Measurements from ENCODE around the gene ATP7B.

ATP7B gene

DNA sequence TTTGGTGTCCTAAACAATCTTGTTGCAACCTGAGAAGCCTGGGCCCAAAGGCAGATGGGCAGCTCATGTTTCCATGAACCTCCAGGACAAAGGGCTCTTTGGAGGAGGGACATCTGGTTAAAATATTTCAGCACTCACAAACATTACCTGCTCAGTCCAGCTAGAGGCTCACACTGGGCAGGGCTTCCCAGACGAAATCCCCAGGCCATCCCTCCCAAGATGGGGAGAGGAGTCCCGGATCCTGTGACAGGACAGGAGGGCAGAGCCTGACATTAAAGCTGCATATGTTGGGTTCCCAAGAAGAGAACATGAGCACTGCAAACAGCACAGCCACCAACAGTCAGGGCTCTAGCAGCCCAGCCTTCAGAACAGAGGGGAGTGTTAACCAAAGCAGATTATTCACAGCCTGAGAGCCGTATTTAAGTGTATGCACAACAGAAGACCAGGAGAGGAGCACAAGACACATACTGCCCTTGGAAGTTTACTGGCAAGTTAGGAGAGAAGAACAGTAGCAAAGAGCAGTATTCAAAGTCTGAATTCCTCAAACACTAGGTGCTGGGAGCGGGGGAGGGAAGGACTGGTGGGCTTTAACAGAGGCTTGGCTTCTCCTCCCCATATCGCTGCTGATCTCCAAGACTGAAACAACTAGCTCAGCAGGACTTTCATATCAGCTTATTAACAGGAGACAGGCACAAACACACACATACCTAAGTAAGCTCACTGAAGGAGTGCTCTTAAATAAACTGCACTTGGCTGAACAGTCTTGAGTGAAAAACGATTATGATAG lies 12.3 kb downstream of the ATP7B start:
- TF ChIP-seq, protein P1, sequence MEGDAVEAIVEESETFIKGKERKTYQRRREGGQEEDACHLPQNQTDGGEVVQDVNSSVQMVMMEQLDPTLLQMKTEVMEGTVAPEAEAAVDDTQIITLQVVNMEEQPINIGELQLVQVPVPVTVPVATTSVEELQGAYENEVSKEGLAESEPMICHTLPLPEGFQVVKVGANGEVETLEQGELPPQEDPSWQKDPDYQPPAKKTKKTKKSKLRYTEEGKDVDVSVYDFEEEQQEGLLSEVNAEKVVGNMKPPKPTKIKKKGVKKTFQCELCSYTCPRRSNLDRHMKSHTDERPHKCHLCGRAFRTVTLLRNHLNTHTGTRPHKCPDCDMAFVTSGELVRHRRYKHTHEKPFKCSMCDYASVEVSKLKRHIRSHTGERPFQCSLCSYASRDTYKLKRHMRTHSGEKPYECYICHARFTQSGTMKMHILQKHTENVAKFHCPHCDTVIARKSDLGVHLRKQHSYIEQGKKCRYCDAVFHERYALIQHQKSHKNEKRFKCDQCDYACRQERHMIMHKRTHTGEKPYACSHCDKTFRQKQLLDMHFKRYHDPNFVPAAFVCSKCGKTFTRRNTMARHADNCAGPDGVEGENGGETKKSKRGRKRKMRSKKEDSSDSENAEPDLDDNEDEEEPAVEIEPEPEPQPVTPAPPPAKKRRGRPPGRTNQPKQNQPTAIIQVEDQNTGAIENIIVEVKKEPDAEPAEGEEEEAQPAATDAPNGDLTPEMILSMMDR (conservative IDR thresholded peaks at IDR 0.05): no peak
- peak overlapping the region; percentile 92 for H3K27ac ChIP-seq

DNA sequence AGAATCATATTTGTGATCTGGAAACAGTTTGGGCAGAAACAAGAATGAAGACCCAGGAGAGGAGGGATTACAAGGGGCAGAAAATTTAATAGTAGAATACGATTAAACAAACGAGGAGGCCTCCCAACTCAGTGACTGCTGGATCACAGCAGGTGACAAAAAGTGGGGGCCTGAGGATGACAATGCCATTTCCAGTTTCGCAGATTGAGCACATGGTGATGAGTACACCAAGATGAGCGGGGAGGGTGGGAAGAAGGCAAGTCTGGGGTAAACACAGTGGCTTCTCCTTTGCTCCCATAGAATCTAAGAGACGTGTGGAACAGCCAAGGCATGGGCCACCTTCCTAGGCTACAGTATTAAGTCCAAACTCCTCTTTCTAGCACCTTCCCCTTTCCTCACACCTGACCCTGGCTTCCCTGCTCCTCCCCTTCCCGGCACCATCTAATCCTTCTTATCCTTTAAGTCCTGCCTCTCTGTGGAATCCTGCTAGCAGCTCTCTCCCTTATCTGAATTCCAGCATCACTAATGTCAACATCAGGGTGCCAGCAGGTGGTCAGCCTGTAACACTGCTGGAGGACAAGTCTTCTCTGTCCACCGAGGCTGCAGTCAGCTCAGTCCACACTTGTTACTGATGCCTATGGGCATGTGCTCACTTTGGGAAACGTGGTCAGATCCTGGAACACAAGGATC lies 13.5 kb downstream of the ATP7B start:
- H3K27ac ChIP-seq: peak overlapping the region; percentile 92
- TF ChIP-seq, protein P1 (conservative IDR thresholded peaks at IDR 0.05): no peak

DNA sequence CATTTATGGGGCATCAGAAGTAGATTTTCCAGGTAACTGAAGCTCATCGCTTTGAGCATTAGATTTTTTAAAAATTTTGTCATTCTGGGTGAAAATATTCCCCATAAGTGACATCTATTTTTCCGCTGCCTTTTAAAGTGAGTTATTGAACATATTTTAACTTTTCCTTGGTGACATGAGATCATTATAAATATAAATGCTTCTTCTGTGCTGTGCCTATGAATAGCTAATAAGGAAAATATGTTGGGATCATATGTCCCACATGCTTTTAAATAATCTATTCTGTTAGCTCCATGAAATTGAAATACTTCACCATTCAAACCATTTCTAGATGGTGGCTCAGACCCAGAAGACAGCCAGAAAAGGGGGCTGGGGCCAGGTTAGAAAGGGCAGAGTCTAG lies 14.1 kb downstream of the ATP7B start:
- TF ChIP-seq, protein P1 (conservative IDR thresholded peaks at IDR 0.05): no peak
- H3K27ac ChIP-seq: peak overlapping the region; percentile 92

DNA sequence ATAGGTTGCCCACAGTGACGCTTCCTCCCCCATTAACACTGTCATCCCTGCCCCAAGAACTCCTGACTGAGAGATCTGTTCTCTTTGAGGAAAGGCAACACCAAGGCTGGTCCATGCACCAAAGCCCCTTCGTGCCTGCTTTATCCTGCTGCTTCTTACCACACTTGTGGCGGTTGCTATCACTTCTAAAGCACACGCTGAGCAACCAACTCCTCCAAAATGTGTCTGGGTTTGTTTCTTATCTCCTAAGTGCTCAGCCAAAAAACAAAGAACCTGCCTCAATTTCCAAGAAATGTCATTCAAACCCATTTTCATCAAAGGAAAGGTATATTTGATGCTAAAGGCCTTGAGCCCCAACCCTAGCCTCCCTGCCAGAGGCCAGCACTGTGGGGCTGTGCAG lies 14.6 kb downstream of the ATP7B start:
- TF ChIP-seq, protein P1 (conservative IDR thresholded peaks at IDR 0.05): no peak
- peak overlapping the region; percentile 92 for H3K27ac ChIP-seq

DNA sequence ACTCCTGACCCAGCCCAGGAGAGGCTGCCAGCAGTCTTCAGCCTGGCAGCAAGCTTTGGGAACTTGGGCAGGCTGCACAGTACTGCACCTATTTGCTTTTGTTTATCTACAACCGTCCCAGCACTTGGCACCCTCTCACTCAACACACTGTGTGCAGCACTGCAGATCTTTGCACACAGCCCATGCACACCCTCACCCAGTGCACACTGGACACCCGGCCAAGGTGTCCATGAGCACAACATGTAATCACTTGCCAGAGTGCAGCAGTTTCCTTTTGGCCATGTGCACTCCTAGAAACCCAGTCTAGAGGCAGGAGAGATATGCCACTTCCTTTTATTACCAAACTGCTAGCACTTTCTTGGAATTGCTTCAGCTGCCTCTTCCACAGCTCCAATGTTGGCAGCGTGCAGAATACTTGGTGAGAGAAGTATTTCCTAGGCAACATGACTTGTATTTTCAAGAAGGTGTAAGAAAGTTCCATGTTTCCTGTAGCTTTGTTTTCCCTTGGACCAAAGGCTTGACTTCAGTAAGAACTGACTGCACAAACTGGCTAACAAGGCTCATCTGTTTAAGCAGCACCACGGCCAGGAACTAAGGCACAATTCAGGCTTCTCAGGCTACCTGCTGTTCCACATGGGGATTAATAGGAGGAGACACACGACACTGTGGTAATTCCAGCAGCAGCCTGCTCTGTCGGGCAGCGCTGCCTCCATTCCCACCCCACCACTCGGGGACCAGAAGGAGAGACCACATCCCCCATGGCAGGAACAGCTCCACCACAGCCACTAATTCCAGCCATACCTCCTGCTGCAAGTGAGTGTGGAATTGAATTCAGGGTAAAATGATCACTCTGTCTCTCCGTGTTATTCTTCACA lies 15.3 kb downstream of the ATP7B start:
- TF ChIP-seq, protein P1 (conservative IDR thresholded peaks at IDR 0.05): 0 out of 2 replicates have a peak, but pooled peaks have one; percentile 11
- peak overlapping the region; percentile 92 for H3K27ac ChIP-seq

DNA sequence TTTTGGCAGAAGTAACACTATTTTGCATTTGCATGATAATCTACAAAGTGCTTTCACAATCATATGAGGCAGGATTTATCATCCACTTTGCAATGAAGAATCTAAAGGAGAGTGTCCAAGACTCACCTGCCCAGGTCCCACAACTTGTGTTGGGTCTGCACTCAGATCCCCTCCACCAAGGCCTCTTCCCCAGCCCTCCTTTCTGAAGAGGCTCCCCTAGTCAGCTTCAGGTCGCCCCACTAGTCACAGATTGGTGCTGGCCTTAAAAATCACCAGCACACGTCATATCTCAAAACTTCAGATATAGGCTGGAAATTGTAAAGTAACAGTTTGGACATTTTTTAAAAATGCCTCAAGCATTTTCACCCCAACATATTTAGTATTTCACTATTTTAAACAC lies 17.5 kb downstream of the ATP7B start:
- TF ChIP-seq, protein P1 (conservative IDR thresholded peaks at IDR 0.05): no peak
- peak overlapping the region; percentile 92 for H3K27ac ChIP-seq
